Mesenchymal stem cell (in vitro differentiated cells and primary cell): Measurements from ENCODE around the gene HDAC4.

Experiments used
- DNase-seq: peaks from one replicate; pipeline ENCODE4 v3.0.0-alpha.2; 2013
- H2AFZ ChIP-seq: one replicate; pipeline ENCODE4 v1.6.1; 2013; ENCODE audit warnings: low read depth, mild to moderate bottlenecking, control low read depth, inconsistent platforms, low read length, moderate library complexity
- H2AK5ac ChIP-seq: 2 replicates; pipeline ENCODE4 v1.6.1; 2013; ENCODE audit warnings: low read length, moderate library complexity, mild to moderate bottlenecking, inconsistent platforms; ENCODE audit not compliant: severe bottlenecking
- H2BK120ac ChIP-seq: one replicate; pipeline ENCODE4 v1.6.1; 2013; ENCODE audit warnings: low read depth, mild to moderate bottlenecking, inconsistent platforms, low read length, moderate library complexity
- H2BK12ac ChIP-seq, 2 experiments: one replicate each; pipeline ENCODE4 v1.6.1; 2013; ENCODE audit warnings: inconsistent platforms in 2 of 2, low read length in 2 of 2, mild to moderate bottlenecking in 2 of 2, moderate library complexity in 2 of 2, control low read depth in 1 of 2
- H2BK15ac ChIP-seq: one replicate; pipeline ENCODE4 v1.6.1; 2013; ENCODE audit warnings: mild to moderate bottlenecking, low read depth, inconsistent platforms; ENCODE audit not compliant: poor library complexity, severe bottlenecking
- H2BK5ac ChIP-seq: 2 replicates; pipeline ENCODE4 v1.6.1; 2013; ENCODE audit warnings: low read depth, mild to moderate bottlenecking, low read length, control low read depth, inconsistent platforms; ENCODE audit not compliant: poor library complexity, severe bottlenecking
- H3K14ac ChIP-seq, 2 experiments: one replicate each; pipeline ENCODE4 v1.6.1; 2013; ENCODE audit warnings: inconsistent platforms in 2 of 2, low read length in 2 of 2, control low read depth in 1 of 2, mild to moderate bottlenecking in 1 of 2, moderate library complexity in 1 of 2
- H3K18ac ChIP-seq, 2 experiments: one replicate each; pipeline ENCODE4 v1.6.1; 2013; ENCODE audit warnings: inconsistent platforms in 2 of 2, low read length in 2 of 2, control low read depth in 1 of 2, low read depth in 1 of 2, mild to moderate bottlenecking in 1 of 2
- H3K23ac ChIP-seq, 2 experiments: one replicate each; pipeline ENCODE4 v1.6.1; 2013; ENCODE audit warnings: inconsistent platforms in 2 of 2, low read length in 2 of 2, mild to moderate bottlenecking in 2 of 2, moderate library complexity in 2 of 2, control low read depth in 1 of 2
- H3K27ac ChIP-seq: 2 replicates; pipeline ENCODE4 v1.5.1; 2013; ENCODE audit warnings: mild to moderate bottlenecking, moderate library complexity, low read length, control low read depth, inconsistent platforms; ENCODE audit not compliant: poor library complexity, severe bottlenecking
- H3K27me3 ChIP-seq, 2 experiments: 2 replicates each; pipeline versions ENCODE4 v1.6.1 to v1.7.0; 2013; ENCODE audit warnings: low read length in 2 of 2, mild to moderate bottlenecking in 2 of 2, moderate library complexity in 2 of 2, control low read depth in 1 of 2, inconsistent platforms in 1 of 2; ENCODE audit not compliant: control insufficient read depth in 1 of 2, insufficient read depth in 1 of 2
- H3K36me3 ChIP-seq, 2 experiments: 2 replicates each; pipeline versions ENCODE4 v1.6.1 to v1.7.0; 2013; ENCODE audit warnings: low read length in 2 of 2, control low read depth in 1 of 2, inconsistent platforms in 1 of 2, low read depth in 1 of 2, mild to moderate bottlenecking in 1 of 2; ENCODE audit not compliant: insufficient read depth in 2 of 2, control insufficient read depth in 1 of 2
- H3K4ac ChIP-seq, 2 experiments: one replicate each; pipeline ENCODE4 v1.6.1; 2013; ENCODE audit warnings: inconsistent platforms in 2 of 2, low read length in 2 of 2, mild to moderate bottlenecking in 2 of 2, moderate library complexity in 2 of 2, control low read depth in 1 of 2, low read depth in 1 of 2
- H3K4me1 ChIP-seq: 2 replicates; pipeline ENCODE4 v1.6.1; 2013; ENCODE audit warnings: low read depth, low read length, control low read depth; ENCODE audit not compliant: control insufficient read depth, insufficient read depth
- H3K4me2 ChIP-seq: 2 replicates; pipeline ENCODE4 v1.6.1; 2013; ENCODE audit warnings: low read length, mild to moderate bottlenecking, inconsistent platforms; ENCODE audit not compliant: poor library complexity, severe bottlenecking
- H3K4me3 ChIP-seq, 2 experiments: 2 replicates each; pipeline versions ENCODE4 v1.5.1 to v1.7.0; 2013; ENCODE audit warnings: low read length in 2 of 2, mild to moderate bottlenecking in 2 of 2, control low read depth in 1 of 2, low read depth in 1 of 2; ENCODE audit not compliant: insufficient read depth in 1 of 2
- H3K79me1 ChIP-seq: replicated peaks from 2 replicates; pipeline ENCODE4 v1.6.1; 2013; ENCODE audit warnings: mild to moderate bottlenecking, control low read depth, low read length, inconsistent platforms; ENCODE audit not compliant: poor library complexity, severe bottlenecking
- H3K9ac ChIP-seq: 2 replicates; pipeline ENCODE4 v1.7.0; 2013; ENCODE audit warnings: mild to moderate bottlenecking, low read length, moderate library complexity
- H3K9me3 ChIP-seq: 2 replicates; pipeline ENCODE4 v1.7.0; 2013; ENCODE audit warnings: mild to moderate bottlenecking, low read length; ENCODE audit not compliant: control insufficient read depth
- H4K8ac ChIP-seq: one replicate; pipeline ENCODE4 v1.6.1; 2013; ENCODE audit warnings: inconsistent platforms, mild to moderate bottlenecking, low read length, moderate library complexity
- H4K91ac ChIP-seq: one replicate; pipeline ENCODE4 v1.6.1; 2013; ENCODE audit warnings: mild to moderate bottlenecking, low read length, inconsistent platforms
- WGBS: methylation state at CpG from one replicate; pipeline ENCODE4 v1.1.7; 2013; ENCODE audit warnings: mixed read lengths; 5-methylcytosine and 5-hydroxymethylcytosine counted together

HDAC4 gene

GRCh38 chr2:239106966-239107365 is 293.9 kb downstream of the HDAC4 start:
- no peak overlapping the region for H2AK5ac ChIP-seq
- H3K9ac ChIP-seq = no peak overlapping the region
- H4K91ac ChIP-seq = no peak overlapping the region
- H3K18ac ChIP-seq = no peak overlapping the region
- peaks cover 27% of the 10 kb centered on the region for H3K4me1 ChIP-seq
- peaks cover 3% of the 10 kb centered on the region for H3K79me1 ChIP-seq
- no peaks in the 10 kb centered on the region for H3K27me3 ChIP-seq
- no peak overlapping the region for H3K4ac ChIP-seq
- 94% methylated on average over 9 of the region's 9 CpGs for WGBS
- no peaks in the 10 kb centered on the region for H3K9me3 ChIP-seq
- no peak for DNase-seq
- H2BK120ac ChIP-seq = no peak overlapping the region
- H3K4me2 ChIP-seq = no peak overlapping the region
- no peak overlapping the region for H2AFZ ChIP-seq
- no peak overlapping the region for H3K27ac ChIP-seq
- H4K8ac ChIP-seq = no peak overlapping the region
- H2BK12ac ChIP-seq = no peak overlapping the region
- H2BK5ac ChIP-seq = no peak overlapping the region
- H3K14ac ChIP-seq = no peak overlapping the region
- H3K23ac ChIP-seq = no peak overlapping the region
- no peak overlapping the region for H3K4me3 ChIP-seq
- H3K36me3 ChIP-seq = peaks cover 43 to 74% of the 10 kb centered on the region in 2 experiments
- no peak overlapping the region for H2BK15ac ChIP-seq

GRCh38 chr2:239106314-239106908 is 294.4 kb downstream of the HDAC4 start:
- Histone ChIP-seq H3K14ac (no peak overlapping the region), H3K4ac (no peak overlapping the region), H3K9me3 (no peaks in the 10 kb centered on the region), H2BK15ac (no peak overlapping the region), H4K91ac (no peak overlapping the region), H3K4me1 (peaks cover 21% of the 10 kb centered on the region), H3K23ac (no peak overlapping the region), H2AK5ac (no peak overlapping the region), H3K36me3 (peaks cover 43 to 72% of the 10 kb centered on the region in 2 experiments), H3K27ac (no peak overlapping the region), H3K79me1 (peaks cover 3% of the 10 kb centered on the region), H3K27me3 (no peaks in the 10 kb centered on the region), H3K4me2 (no peak overlapping the region), H3K18ac (no peak overlapping the region), H2AFZ (no peak overlapping the region), H2BK12ac (no peak overlapping the region), H2BK5ac (no peak overlapping the region), H3K4me3 (no peak overlapping the region), H4K8ac (no peak overlapping the region), H3K9ac (no peak overlapping the region), H2BK120ac (no peak overlapping the region)
- DNase-seq = peak; percentile 57
- WGBS = 70% methylated on average over 9 of the region's 11 CpGs

- Histone ChIP-seq H3K27ac (no peak overlapping the region), H2BK15ac (no peak overlapping the region), H2BK120ac (no peak overlapping the region), H2BK5ac (no peak overlapping the region), H3K4ac (no peak overlapping the region), H3K9ac (no peak overlapping the region), H2AK5ac (no peak overlapping the region), H3K18ac (no peak overlapping the region), H3K4me3 (no peak overlapping the region), H2AFZ (no peak overlapping the region), H3K9me3 (no peaks in the 10 kb centered on the region), H4K91ac (no peak overlapping the region), H2BK12ac (no peak overlapping the region), H3K14ac (no peak overlapping the region), H3K4me2 (no peak overlapping the region), H3K27me3 (no peaks in the 10 kb centered on the region), H3K23ac (no peak overlapping the region), H4K8ac (no peak overlapping the region), H3K4me1 (peaks cover 12% of the 10 kb centered on the region), H3K79me1 (no peaks in the 10 kb centered on the region), H3K36me3 (peaks cover 44 to 75% of the 10 kb centered on the region in 2 experiments)
- no peak for DNase-seq
- WGBS = 90% methylated on average over 12 of the region's 12 CpGs
Measured at GRCh38 chr2:239105234-239105633, 295.6 kb downstream of the HDAC4 start.

- 98% methylated on average over 16 of the region's 17 CpGs for whole genome bisulfite sequencing
- Histone ChIP-seq H4K8ac (no peak overlapping the region), H3K27ac (no peak overlapping the region), H3K18ac (no peak overlapping the region), H3K14ac (no peak overlapping the region), H2BK120ac (no peak overlapping the region), H3K4me2 (no peak overlapping the region), H2AK5ac (no peak overlapping the region), H4K91ac (no peak overlapping the region), H3K36me3 (peaks cover 46 to 78% of the 10 kb centered on the region in 2 experiments), H3K4me1 (peaks cover 11% of the 10 kb centered on the region), H3K9me3 (no peaks in the 10 kb centered on the region), H3K27me3 (no peaks in the 10 kb centered on the region), H3K23ac (no peak overlapping the region), H3K79me1 (no peaks in the 10 kb centered on the region), H2BK12ac (no peak overlapping the region), H3K4me3 (no peak overlapping the region), H3K9ac (no peak overlapping the region), H2BK15ac (no peak overlapping the region), H2AFZ (no peak overlapping the region), H2BK5ac (no peak overlapping the region), H3K4ac (no peak overlapping the region)
- no peak for DNase-seq
Measured at GRCh38 chr2:239104800-239105199, 296.0 kb downstream of the HDAC4 start.
